DND-41 (cell line): ENCODE data around the gene KIF3C.

Source experiments
- EZH2 ChIP-seq: IDR thresholded peaks from 3 replicates; pipeline ENCODE4 v1.6.1; 2012; ENCODE audit warnings: borderline replicate concordance, low read depth, mild to moderate bottlenecking, moderate library complexity, low read length, inconsistent platforms; ENCODE audit not compliant: severe bottlenecking
- TF ChIP-seq, protein P1 (sequence below): IDR thresholded peaks from 2 replicates; pipeline ENCODE4 v1.5.1; 2012; ENCODE audit warnings: borderline replicate concordance, low read length, moderate library complexity, mild to moderate bottlenecking; ENCODE audit not compliant: poor library complexity, severe bottlenecking; ENCODE audit errors: extremely low read depth

DNA sequence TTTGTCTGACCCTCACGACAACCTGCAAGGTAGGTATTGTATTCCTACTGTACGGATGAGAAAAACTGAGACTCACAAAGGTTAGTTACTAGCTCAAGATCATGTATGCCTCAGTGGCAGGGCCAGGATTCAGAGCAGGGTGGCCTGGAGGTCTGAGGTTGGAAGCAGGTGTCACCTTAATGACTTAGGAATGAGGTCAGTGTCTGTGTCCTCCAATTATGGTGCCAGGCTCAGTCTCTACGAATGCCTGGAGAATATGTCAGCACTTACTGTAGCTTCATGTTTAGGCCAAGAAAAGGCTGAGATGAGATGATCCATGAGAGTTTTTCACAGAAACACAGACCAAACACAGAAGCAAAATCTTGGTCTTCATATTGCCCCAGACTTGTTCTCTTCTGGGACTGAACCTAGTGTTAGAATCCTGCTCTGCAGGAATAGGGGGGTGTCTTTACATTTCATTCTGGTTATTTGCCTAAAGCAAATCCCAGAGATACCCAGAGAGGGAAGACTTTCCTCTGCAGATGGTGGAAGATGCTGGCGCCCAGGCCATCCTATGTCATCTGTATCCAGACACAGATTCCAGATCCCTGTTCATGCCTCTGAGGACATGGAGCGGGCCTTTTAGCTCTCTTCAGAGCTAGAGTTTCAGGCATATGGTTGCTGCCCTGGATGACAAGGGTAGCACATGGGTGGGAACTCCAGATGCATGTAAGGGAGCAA lies 35.3 kb upstream of the KIF3C start:
- TF ChIP-seq, protein P1, sequence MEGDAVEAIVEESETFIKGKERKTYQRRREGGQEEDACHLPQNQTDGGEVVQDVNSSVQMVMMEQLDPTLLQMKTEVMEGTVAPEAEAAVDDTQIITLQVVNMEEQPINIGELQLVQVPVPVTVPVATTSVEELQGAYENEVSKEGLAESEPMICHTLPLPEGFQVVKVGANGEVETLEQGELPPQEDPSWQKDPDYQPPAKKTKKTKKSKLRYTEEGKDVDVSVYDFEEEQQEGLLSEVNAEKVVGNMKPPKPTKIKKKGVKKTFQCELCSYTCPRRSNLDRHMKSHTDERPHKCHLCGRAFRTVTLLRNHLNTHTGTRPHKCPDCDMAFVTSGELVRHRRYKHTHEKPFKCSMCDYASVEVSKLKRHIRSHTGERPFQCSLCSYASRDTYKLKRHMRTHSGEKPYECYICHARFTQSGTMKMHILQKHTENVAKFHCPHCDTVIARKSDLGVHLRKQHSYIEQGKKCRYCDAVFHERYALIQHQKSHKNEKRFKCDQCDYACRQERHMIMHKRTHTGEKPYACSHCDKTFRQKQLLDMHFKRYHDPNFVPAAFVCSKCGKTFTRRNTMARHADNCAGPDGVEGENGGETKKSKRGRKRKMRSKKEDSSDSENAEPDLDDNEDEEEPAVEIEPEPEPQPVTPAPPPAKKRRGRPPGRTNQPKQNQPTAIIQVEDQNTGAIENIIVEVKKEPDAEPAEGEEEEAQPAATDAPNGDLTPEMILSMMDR: no peak
- no peak for TF ChIP-seq EZH2
